ENCODE results near the gene BLMH. TPM values are rescaled to one million over a fixed set of nuclear protein-coding genes. Genes with fewer than 3 reads are reported as not detected.

The BLMH gene
- total and polyA plus RNA-seq, 2 experiments from 2014 or later: 39.7 to 47.3 TPM

GRCh38 chr17:30238003-30238344, 53.8 kb downstream of the BLMH start:
- TF ChIP-seq, protein P1, sequence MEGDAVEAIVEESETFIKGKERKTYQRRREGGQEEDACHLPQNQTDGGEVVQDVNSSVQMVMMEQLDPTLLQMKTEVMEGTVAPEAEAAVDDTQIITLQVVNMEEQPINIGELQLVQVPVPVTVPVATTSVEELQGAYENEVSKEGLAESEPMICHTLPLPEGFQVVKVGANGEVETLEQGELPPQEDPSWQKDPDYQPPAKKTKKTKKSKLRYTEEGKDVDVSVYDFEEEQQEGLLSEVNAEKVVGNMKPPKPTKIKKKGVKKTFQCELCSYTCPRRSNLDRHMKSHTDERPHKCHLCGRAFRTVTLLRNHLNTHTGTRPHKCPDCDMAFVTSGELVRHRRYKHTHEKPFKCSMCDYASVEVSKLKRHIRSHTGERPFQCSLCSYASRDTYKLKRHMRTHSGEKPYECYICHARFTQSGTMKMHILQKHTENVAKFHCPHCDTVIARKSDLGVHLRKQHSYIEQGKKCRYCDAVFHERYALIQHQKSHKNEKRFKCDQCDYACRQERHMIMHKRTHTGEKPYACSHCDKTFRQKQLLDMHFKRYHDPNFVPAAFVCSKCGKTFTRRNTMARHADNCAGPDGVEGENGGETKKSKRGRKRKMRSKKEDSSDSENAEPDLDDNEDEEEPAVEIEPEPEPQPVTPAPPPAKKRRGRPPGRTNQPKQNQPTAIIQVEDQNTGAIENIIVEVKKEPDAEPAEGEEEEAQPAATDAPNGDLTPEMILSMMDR (IDR thresholded peaks at IDR 0.05; ENCODE audit: low read depth, low read length): no peak
- Histone ChIP-seq H3K27ac (no peak overlapping the region), H3K4me1 (ENCODE audit: low read depth) (peaks cover 4% of the 10 kb centered on the region), H3K27me3 (peaks cover 83% of the 10 kb centered on the region), H3K4me3 (no peak overlapping the region), H3K36me3 (no peaks in the 10 kb centered on the region), H3K9me3 (ENCODE audit: low read depth) (no peaks in the 10 kb centered on the region)
- DNase-seq (ENCODE audit: low read depth in 1 of 2, low spot score in 1 of 2): no peak

GRCh38 chr17:30237296-30238002, 54.3 kb downstream of the BLMH start:
- no peaks in the 10 kb centered on the region for H3K36me3 ChIP-seq
- TF ChIP-seq, protein P1 (IDR thresholded peaks at IDR 0.05; ENCODE audit: low read depth, low read length): no peak
- no peak for DNase-seq (ENCODE audit: low read depth in 1 of 2, low spot score in 1 of 2)
- H3K4me1 ChIP-seq (ENCODE audit: low read depth): peaks cover 4% of the 10 kb centered on the region
- no peak overlapping the region for H3K27ac ChIP-seq
- H3K27me3 ChIP-seq: peaks cover 88% of the 10 kb centered on the region
- no peak overlapping the region for H3K4me3 ChIP-seq
- no peaks in the 10 kb centered on the region for H3K9me3 ChIP-seq (ENCODE audit: low read depth)

DNA sequence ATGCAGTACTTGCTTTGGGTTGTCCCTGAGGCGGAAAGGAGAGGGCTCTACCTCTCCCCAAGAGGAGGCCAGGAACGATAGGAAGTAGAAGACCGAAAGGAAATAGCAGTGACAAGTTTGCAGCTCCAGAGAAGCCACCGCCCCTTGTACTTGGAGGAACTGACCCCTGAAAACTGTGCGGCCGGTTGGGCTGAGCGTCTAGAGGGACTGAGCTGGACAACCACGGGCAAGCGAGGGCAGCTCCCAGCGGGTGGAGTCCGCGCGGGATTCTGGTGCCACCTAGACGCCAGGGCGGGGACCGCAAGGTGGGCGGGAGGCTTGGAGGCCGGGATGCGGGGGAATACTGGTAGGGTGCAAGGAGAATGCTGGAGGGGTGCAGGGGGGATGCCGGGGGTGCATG, 55.0 kb downstream of the BLMH start:
- H3K27me3 ChIP-seq: peaks cover 88% of the 10 kb centered on the region
- peak; percentile 49 to 86 for DNase-seq (ENCODE audit: low read depth in 1 of 2, low spot score in 1 of 2)

DNA sequence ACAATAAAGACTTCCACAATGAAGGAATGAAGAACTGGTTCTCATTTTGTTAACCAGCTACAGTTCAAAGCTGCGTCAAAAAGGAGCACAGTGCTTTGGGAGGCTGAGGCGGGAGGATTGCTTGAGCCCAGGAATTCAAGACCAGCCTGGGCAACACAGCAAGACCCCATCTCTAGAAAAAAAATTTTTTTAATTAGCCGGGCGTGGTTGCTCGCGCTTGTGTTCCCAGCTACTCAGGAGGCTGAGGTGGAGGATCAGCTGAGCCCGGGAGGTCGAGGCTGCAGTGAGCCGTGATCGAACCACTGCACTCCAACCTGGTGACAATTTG, 55.5 kb downstream of the BLMH start:
- no peak overlapping the region for H3K4me3 ChIP-seq
- TF ChIP-seq, protein P1 (IDR thresholded peaks at IDR 0.05; ENCODE audit: low read depth, low read length): no peak
- no peaks in the 10 kb centered on the region for H3K36me3 ChIP-seq
- H3K27ac ChIP-seq: no peak overlapping the region
- peaks cover 4% of the 10 kb centered on the region for H3K4me1 ChIP-seq (ENCODE audit: low read depth)
- H3K27me3 ChIP-seq: peaks cover 93% of the 10 kb centered on the region
- no peak for DNase-seq (ENCODE audit: low read depth in 1 of 2, low spot score in 1 of 2)
- H3K9me3 ChIP-seq (ENCODE audit: low read depth): no peaks in the 10 kb centered on the region

More for the DNA sequence above, 55.0 kb downstream of the BLMH start:
- Histone ChIP-seq H3K27ac (no peak overlapping the region), H3K36me3 (no peaks in the 10 kb centered on the region), H3K4me1 (ENCODE audit: low read depth) (peaks cover 4% of the 10 kb centered on the region), H3K9me3 (ENCODE audit: low read depth) (no peaks in the 10 kb centered on the region), H3K4me3 (no peak overlapping the region)
- TF ChIP-seq, protein P1 (IDR thresholded peaks at IDR 0.05; ENCODE audit: low read depth, low read length): peak; percentile 33

DNA sequence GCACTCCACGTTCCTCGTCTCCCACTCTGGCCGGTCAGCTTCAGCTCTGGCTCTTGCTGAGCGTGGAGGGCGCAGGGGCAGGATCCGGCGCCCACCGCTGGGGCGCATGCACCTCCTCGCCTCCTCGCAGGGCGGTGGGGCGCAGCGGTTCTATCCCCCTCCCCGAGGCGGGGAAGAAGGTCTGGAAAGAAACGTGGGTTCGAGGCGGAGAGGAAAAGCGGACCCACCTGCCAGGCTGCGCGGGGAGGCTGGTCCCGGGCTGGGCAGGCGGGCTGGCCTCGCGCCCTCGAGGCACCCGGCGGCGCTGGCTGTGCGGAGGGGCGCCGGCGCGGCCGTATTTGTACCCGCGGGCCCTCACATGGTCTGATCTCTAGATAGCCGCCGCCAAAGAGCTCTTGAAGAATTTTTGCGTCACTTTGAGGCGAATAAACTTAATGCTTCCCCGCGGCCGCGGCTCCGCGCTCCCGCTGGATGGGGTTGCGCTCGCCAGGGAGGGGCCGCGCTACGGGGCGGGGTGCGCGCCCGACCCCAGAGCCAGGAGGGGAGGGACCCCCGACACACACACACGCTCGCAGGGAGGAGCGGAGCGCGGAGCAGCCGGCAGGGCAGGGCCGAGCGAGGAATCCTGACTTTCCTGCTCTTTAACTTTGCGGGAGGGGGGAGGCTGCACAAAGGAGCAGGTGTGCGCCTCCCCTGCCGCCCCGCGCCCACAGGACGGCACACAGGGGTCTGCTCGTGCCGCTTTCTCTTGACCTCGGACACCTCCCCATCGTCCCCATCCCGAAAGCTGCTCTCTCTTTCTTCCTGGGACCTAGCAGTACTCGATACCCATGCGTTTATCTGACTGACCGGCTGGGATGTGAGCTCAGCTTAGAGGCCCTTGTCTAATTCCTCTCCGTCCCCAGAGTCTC, 56.1 kb downstream of the BLMH start, which contains the start of gene SLC6A4:
SLC6A4 (minus strand) TSS at position 312 of the 911 bp plus-strand sequence. CDS start 13,739 bp downstream, outside the sequence.
- Histone ChIP-seq H3K4me1 (ENCODE audit: low read depth) (peaks cover 4% of the 10 kb centered on the region), H3K27ac (peak within 1 kb of the TSS; percentile 6), H3K9me3 (ENCODE audit: low read depth) (no peaks in the 10 kb centered on the region), H3K4me3 (peak within 1 kb of the TSS; percentile 29), H3K36me3 (no peaks in the 10 kb centered on the region), H3K27me3 (peaks cover 99% of the 10 kb centered on the region)
- peak; percentile 31 to 67 for DNase-seq (ENCODE audit: low read depth in 1 of 2, low spot score in 1 of 2)
- TF ChIP-seq, protein P1 (IDR thresholded peaks at IDR 0.05; ENCODE audit: low read depth, low read length): no peak
